Smooth muscle cell (in vitro differentiated cells): ENCODE results near the gene FLRT1. TPM values are rescaled to one million over a fixed set of nuclear protein-coding genes. Genes with fewer than 3 reads are reported as not detected.

Experiments
- DNase-seq: peaks from one replicate; lab custom pipeline; 2025; ENCODE audit not compliant: unreplicated experiment; lab: John Stamatoyannopoulos, UW
- H2AFZ ChIP-seq: fragments of 200-600 bp; sonication (generic); 2 replicates; pipeline ENCODE4 v1.6.0; 2016; ENCODE audit warnings: antibody characterized with exemption, low read depth, mild to moderate bottlenecking
- H3F3A ChIP-seq: fragments of 200-600 bp; sonication (generic); 2 replicates; pipeline ENCODE4 v1.6.0; 2017; ENCODE audit warnings: antibody characterized with exemption, low read depth
- H3K27ac ChIP-seq: fragments of 200-600 bp; sonication (generic); 2 replicates; pipeline ENCODE4 v1.5.1; 2016; ENCODE audit warnings: low read depth, mild to moderate bottlenecking
- H3K27me3 ChIP-seq: fragments of 200-600 bp; sonication (generic); 2 replicates; pipeline ENCODE4 v1.6.1; 2016; ENCODE audit warnings: low read depth, mild to moderate bottlenecking
- H3K36me3 ChIP-seq: fragments of 200-600 bp; sonication (generic); 2 replicates; pipeline ENCODE4 v1.5.1; 2016; ENCODE audit warnings: low read depth
- H3K4me1 ChIP-seq: fragments of 200-600 bp; sonication (generic); 2 replicates; pipeline ENCODE4 v1.5.1; 2016; ENCODE audit warnings: low read depth
- H3K4me2 ChIP-seq: fragments of 200-600 bp; sonication (generic); 2 replicates; pipeline ENCODE4 v1.6.0; 2016; ENCODE audit warnings: mild to moderate bottlenecking
- H3K4me3 ChIP-seq: fragments of 200-600 bp; sonication (generic); 2 replicates; pipeline ENCODE4 v1.5.1; 2016; ENCODE audit warnings: mild to moderate bottlenecking
- H3K79me2 ChIP-seq: fragments of 200-600 bp; sonication (generic); 2 replicates; pipeline ENCODE4 v1.6.0; 2016; ENCODE audit warnings: low read depth, mild to moderate bottlenecking
- H3K9ac ChIP-seq: fragments of 200-600 bp; sonication (generic); 2 replicates; pipeline ENCODE4 v1.6.0; 2016; ENCODE audit warnings: low read depth
- H3K9me3 ChIP-seq: fragments of 200-600 bp; sonication (generic); replicated peaks from 2 replicates; pipeline ENCODE4 v1.5.1; 2016; ENCODE audit warnings: low read depth
- H4K20me1 ChIP-seq: fragments of 200-600 bp; sonication (generic); 2 replicates; pipeline ENCODE4 v1.6.0; 2016; ENCODE audit warnings: low read depth
- WGBS: methylation state at CpG from one replicate; pipeline ENCODE4 v1.1.7; 2016; ENCODE audit warnings: low lambda C conversion rate; 5-methylcytosine and 5-hydroxymethylcytosine counted together
- polyA plus RNA-seq: library from polyadenylated mRNA; unstranded; fragments of >200 nt; fragmentation: Nextera tagmentation; extraction: Ambion mirVana; gene quantifications from 2 replicates; pipeline ENCODE4 v1.2.1, GENCODE V29; 2016
- total RNA-seq: library from RNA; depleted of rRNA; stranded (reverse); fragments of >200 nt; gene quantifications from 2 replicates; pipeline ENCODE4 v1.2.3, GENCODE V29; 2014
- TF ChIP-seq, protein P1 (sequence below): fragments of 200-600 bp; sonication (generic); IDR thresholded peaks from 2 replicates; pipeline ENCODE4 v1.5.1; 2017; ENCODE audit warnings: borderline replicate concordance, mild to moderate bottlenecking, antibody characterized with exemption; ENCODE audit not compliant: insufficient read depth, poor library complexity, severe bottlenecking

Gene FLRT1
- total and polyA plus RNA-seq, 2 experiments from 2014 or later, result 0.26 to 0.76 TPM

DNA sequence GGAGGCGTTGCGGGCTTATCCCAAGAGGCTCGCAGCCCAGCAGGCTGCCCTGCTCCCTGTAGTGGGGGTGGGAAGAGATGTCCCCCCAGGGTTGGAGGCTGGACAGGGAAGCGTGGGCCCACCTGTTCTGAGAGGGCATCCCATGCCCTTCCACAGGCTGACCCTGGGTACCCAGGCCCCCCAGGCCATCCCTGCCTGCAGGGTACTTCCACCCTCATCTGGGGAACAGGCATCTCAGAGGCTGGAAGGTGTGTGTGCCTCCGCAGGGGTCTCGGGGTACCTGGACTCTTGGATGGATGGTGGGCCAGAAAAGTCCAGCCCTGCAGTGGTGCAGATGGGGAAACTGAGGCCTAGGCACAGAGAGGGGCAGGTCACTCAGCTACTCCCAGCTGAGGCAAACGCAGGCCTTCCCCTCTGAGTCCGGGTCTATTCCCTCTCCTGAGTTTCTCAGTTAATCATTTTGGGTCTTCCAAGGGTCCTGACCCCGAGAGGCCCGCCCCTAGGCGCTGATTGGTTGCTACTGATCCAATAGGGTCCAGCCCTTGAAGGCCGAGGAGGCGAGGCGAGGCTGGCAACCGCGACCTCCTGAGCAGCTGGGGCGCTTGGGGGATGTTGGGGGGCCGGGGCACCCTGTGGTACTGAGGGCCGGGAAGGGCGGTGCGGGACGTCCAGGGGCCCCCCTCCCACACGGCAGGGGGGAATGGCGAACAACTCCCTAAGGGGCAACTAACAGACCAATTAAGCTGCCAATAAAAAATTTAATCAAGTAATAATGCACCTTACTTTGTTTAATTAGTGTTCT lies 23.8 kb downstream of the FLRT1 start:
- DNase-seq, result no peak
- Histone ChIP-seq H3F3A (no peaks in the 10 kb centered on the region), H3K4me2 (no peak overlapping the region), H3K27ac (no peak overlapping the region), H3K9me3 (no peaks in the 10 kb centered on the region), H3K27me3 (peaks cover 15% of the 10 kb centered on the region), H2AFZ (no peak overlapping the region), H3K9ac (no peak overlapping the region), H3K79me2 (no peaks in the 10 kb centered on the region), H4K20me1 (peaks cover 20% of the 10 kb centered on the region), H3K4me1 (peaks cover 13% of the 10 kb centered on the region), H3K36me3 (no peaks in the 10 kb centered on the region), H3K4me3 (no peak overlapping the region)
- WGBS, result 72% methylated on average over 24 of the region's 24 CpGs
- TF ChIP-seq, protein P1, sequence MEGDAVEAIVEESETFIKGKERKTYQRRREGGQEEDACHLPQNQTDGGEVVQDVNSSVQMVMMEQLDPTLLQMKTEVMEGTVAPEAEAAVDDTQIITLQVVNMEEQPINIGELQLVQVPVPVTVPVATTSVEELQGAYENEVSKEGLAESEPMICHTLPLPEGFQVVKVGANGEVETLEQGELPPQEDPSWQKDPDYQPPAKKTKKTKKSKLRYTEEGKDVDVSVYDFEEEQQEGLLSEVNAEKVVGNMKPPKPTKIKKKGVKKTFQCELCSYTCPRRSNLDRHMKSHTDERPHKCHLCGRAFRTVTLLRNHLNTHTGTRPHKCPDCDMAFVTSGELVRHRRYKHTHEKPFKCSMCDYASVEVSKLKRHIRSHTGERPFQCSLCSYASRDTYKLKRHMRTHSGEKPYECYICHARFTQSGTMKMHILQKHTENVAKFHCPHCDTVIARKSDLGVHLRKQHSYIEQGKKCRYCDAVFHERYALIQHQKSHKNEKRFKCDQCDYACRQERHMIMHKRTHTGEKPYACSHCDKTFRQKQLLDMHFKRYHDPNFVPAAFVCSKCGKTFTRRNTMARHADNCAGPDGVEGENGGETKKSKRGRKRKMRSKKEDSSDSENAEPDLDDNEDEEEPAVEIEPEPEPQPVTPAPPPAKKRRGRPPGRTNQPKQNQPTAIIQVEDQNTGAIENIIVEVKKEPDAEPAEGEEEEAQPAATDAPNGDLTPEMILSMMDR, result no peak

DNA sequence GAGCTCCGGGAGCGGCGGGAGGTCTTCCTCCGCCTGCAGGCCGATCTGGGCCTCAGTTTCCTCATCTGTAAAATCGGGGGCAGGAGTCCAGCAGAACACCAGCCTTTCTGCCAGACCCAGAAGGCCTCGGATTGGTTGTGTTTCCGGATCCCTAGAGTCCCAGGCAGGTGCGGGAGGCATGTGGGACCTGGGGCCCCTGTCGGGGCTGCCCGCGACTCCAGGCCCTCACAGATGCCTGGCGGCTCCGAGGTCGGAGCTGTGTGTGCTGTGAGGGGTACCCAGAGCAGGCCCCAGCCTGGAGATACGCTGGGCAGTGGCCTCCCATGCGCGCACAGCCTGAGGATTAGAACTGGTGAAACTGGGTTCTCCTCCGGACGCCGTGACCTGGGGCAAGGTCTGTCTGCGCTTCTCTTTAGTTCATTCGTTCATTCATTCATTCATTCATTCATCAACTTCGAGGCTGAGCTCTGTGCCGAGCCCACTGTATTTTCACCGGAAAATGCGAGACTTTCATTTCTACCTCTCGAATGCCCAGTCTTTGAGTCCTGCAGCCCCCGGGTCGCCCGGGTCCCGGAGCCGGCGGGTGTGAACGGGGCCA lies 24.6 kb downstream of the FLRT1 start:
- Histone ChIP-seq H3K4me2 (peak overlapping the region; percentile 92), H3K27ac (no peak overlapping the region), H3K4me3 (peak overlapping the region; percentile 58), H2AFZ (no peak overlapping the region), H3K79me2 (no peaks in the 10 kb centered on the region), H3K27me3 (peaks cover 15% of the 10 kb centered on the region), H3K4me1 (peaks cover 10% of the 10 kb centered on the region), H4K20me1 (peaks cover 20% of the 10 kb centered on the region), H3K9ac (no peak overlapping the region), H3F3A (no peaks in the 10 kb centered on the region), H3K36me3 (no peaks in the 10 kb centered on the region), H3K9me3 (no peaks in the 10 kb centered on the region)
- no peak for DNase-seq
- TF ChIP-seq, protein P1, result no peak
- 34% methylated on average over 35 of the region's 35 CpGs for WGBS

- TF ChIP-seq, protein P1, result no peak
- H3K36me3 ChIP-seq, result no peaks in the 10 kb centered on the region
- peak overlapping the region; percentile 58 for H3K4me3 ChIP-seq
- peaks cover 15% of the 10 kb centered on the region for H3K27me3 ChIP-seq
- peak; percentile 18 for DNase-seq
- H3K27ac ChIP-seq, result no peak overlapping the region
- H3K9me3 ChIP-seq, result no peaks in the 10 kb centered on the region
- H4K20me1 ChIP-seq, result peaks cover 20% of the 10 kb centered on the region
- peaks cover 10% of the 10 kb centered on the region for H3K4me1 ChIP-seq
- H3K79me2 ChIP-seq, result no peaks in the 10 kb centered on the region
- peak overlapping the region; percentile 92 for H3K4me2 ChIP-seq
- no peaks in the 10 kb centered on the region for H3F3A ChIP-seq
- H2AFZ ChIP-seq, result peak overlapping the region; percentile 84
- H3K9ac ChIP-seq, result no peak overlapping the region
- WGBS, result 7% methylated on average over 35 of the region's 42 CpGs
Observed at GRCh38 chr11:64060861-64061444, 25.2 kb downstream of the FLRT1 start.
